ENCODE results near the gene SERPINH1. TPM values are rescaled to one million over a fixed set of nuclear protein-coding genes. Genes with fewer than 3 reads are reported as not detected.

SERPINH1 gene
- total and polyA plus RNA-seq, 2 of the 13 experiments (the other 11 are each of a cell fraction or from before 2014, with no cell fraction given), result 83.6 to 83.8 TPM

GRCh38 chr11:75514596-75514995 lies 47.5 kb upstream of the SERPINH1 start:
- no TSS peak for BruUV-seq (replicated peaks)
- no peak overlapping the region for H3K9ac ChIP-seq (ENCODE audit: insufficient read depth, low read depth, low read length)
- no peak overlapping the region for H3K4me3 ChIP-seq (replicated peaks in 1 of 3; ENCODE audit: insufficient read depth in 1 of 3, low read depth in 2 of 3, low read length in 3 of 3)
- intact Hi-C loops (cut with micrococcal nuclease; ENCODE audit: unreplicated experiment) (no loop called here), in situ Hi-C loops (cut with HindIII; ENCODE audit: extremely low pct_ligation_motif_present, low pct_unique_long_range_greater_than_20kb) (no loop called here)
- ATAC-seq (no peak), FAIRE-seq (no peak), DNase-seq (ENCODE audit: low spot score) (no peak)
- H4K20me1 ChIP-seq (ENCODE audit: insufficient read depth, low read length), result no peaks in the 10 kb centered on the region; the same call in 1 of the 2 replicates
- H3K36me3 ChIP-seq (replicated peaks in 1 of 2; ENCODE audit: control insufficient read depth in 1 of 2, insufficient read depth in 2 of 2, low read length in 2 of 2), result peaks cover 4 to 18% of the 10 kb centered on the region in 2 experiments; a peak in 4 of 5 replicates
- peaks cover 100% of the 10 kb centered on the region for H3K4me1 ChIP-seq (ENCODE audit: insufficient read depth, low read length)
- no peaks in the 10 kb centered on the region for H3K9me3 ChIP-seq (ENCODE audit: low read length)
- no peak overlapping the region for H2AFZ ChIP-seq (ENCODE audit: low read length)
- no peak overlapping the region for H3K4me2 ChIP-seq (ENCODE audit: low read depth, low read length)
- TF ChIP-seq ZBTB39 (CRISPR knock-in tag; IDR thresholded peaks at IDR 0.05) (no peak), NFIB (CRISPR knock-in tag; IDR thresholded peaks at IDR 0.05; ENCODE audit: borderline replicate concordance) (no peak), ZNF557 (CRISPR knock-in tag; IDR thresholded peaks at IDR 0.05) (no peak), IRX3 (CRISPR knock-in tag; IDR thresholded peaks at IDR 0.05; ENCODE audit: borderline replicate concordance, low read depth) (no peak), MXI1 (IDR thresholded peaks at IDR 0.05; ENCODE audit: borderline replicate concordance, low read depth, low read length) (no peak), ZNF20 (CRISPR knock-in tag; IDR thresholded peaks at IDR 0.05) (no peak), NCOR1 (IDR thresholded peaks at IDR 0.05; ENCODE audit: borderline replicate concordance, low read length) (no peak), MTF2 (CRISPR knock-in tag; IDR thresholded peaks at IDR 0.05; ENCODE audit: borderline replicate concordance) (no peak), NAIF1 (CRISPR knock-in tag; IDR thresholded peaks at IDR 0.05; ENCODE audit: borderline replicate concordance) (no peak), ZNF709 (CRISPR knock-in tag; IDR thresholded peaks at IDR 0.05) (no peak), PRDM10 (CRISPR knock-in tag; IDR thresholded peaks at IDR 0.05; ENCODE audit: low read depth) (no peak), TFAP4 (IDR thresholded peaks at IDR 0.05; ENCODE audit: borderline replicate concordance, low read depth) (no peak), FOSL2 (CRISPR knock-in tag; IDR thresholded peaks at IDR 0.05) (no peak)
- H3K27me3 ChIP-seq (ENCODE audit: control insufficient read depth in 1 of 2, insufficient read depth in 2 of 2, low read length in 2 of 2), result no peaks in the 10 kb centered on the region
- ChIA-PET POLR2A (no interaction called here), CTCF (ENCODE audit: low intra/inter-chr PET ratio, low total read pairs) (no interaction called here)
- peaks cover 47% of the 10 kb centered on the region for H3K79me2 ChIP-seq (ENCODE audit: insufficient read depth, low read length)
- H3K27ac ChIP-seq (ENCODE audit: extremely low read length, insufficient read depth, low read length), result no peak overlapping the region

All from HepG2 (cell line).